GM19035 (cell line): ENCODE results near the gene CACNA1I.

ENCODE experiments used
- ATAC-seq: cut with Tn5 transposase; IDR thresholded peaks from one replicate; pipeline ENCODE4 v1.9.1; 2021; ENCODE audit not compliant: unreplicated experiment

The CACNA1I gene

DNA sequence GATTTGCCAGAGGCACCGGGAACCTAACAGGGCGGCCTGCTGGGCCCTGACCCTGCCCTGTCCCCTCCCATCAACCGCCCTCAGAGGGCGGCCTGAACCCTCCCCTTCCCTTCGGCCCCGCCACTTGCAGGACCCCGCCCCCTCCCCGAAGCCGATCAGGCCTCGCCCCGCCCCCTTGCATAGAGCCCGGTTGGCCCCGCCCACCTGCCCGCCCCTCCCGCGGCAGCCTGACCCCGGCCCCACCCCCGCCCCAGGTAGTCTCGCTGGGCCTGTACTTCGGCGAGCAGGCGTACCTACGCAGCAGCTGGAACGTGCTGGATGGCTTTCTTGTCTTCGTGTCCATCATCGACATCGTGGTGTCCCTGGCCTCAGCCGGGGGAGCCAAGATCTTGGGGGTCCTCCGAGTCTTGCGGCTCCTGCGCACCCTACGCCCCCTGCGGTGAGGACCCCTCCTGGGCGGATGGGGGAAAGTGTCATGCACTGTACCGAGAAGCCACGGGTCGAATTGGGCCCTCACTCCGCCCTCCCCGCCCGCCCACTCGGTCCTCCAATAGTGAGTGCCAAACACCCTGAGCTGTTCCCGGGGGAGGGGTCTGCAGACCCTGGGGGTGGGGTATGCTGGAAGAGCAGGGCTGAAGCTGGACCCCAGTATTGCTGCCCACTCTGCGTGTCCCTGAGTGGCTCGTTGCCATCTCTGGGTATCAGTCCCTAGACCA, 94.1 kb downstream of the CACNA1I start:
- ATAC-seq = no peak

DNA sequence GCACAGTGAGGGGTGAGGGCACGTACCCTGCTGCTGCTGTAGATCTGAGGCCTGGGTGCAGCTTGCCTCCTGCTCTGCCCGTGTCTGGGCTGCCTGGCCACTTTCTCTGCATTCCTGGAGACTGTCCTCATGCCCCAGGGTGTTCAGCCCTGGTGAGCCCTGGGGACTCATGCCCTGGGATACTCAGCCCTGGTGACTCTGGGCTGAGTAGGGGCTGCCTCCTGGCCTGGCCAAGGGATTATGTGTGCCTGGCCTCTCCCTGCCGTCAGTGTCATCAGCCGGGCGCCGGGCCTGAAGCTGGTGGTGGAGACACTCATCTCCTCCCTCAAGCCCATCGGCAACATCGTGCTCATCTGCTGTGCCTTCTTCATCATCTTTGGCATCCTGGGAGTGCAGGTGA, 94.7 kb downstream of the CACNA1I start:
- no peak for ATAC-seq

DNA sequence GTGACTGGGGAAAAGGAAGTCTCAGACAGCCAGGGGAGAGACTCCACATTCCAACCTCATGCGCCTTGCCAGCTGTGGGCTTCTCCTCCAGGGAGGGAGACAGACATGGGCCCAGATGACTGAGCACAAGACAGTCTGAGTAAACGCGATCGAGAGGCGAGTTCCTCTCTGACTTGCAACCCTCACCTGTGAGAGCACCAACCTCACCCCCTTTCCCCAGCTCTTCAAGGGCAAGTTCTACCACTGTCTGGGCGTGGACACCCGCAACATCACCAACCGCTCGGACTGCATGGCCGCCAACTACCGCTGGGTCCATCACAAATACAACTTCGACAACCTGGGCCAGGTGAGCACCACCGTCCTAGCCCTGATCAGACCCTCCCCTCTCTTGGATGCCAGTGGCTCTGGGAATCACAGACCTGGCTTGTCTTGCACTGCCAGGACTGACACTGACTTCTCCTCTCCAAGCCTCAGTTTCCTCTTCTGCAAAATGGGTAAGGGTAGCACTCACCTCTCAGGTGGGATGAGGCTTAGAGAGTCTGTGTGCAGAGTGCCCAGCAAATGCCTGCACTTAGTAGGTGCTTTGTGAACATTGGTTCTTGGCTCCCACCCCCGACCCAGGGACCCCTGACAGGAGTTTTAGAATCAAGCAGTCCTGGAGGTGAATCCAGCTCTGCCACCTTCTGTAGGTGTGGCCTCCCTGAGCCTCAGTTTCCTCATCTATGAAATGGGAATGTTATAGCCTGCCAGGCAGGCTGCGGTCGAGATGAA, 95.3 kb downstream of the CACNA1I start:
- no peak for ATAC-seq

DNA sequence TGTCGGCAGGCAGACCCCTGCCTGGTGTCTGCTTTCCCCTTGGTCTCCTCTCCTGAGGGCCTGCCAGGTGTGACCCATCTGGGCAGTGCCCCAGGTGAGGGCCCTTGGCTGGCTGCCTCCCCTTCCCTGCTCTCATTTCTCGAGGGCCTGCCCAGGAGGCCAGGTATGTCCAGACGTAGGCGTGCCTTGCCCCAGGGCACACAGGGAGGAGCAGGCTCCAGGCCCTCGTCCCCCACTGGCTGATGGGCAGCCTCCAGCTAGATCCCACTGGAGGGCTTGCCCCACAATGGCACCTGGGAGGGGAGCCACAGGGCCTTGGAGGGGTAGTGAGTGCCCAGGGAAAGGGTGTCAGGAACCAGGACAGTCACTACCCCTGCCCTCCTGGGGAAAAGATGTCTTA, 95.9 kb downstream of the CACNA1I start:
- no peak for ATAC-seq

DNA sequence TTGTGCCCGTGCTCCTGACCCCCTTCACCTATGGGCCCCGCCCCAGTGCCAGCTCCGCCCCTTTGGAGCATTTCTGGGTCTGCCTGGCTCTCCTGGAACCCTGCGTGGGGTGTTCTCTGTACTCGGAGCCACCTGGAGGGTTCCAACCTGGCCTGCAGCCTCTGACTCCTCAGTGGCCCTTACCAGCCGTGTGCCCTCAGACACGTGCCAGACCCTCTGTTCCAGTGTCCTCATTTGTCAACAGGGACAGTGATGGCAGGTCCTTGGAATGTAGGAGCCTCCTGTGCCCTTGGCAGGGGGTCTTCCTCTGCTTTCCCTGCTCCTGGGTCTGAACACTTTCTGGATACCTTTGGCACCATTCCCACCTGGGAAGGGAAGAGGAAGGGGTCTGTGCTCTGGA, 96.4 kb downstream of the CACNA1I start:
- no peak for ATAC-seq

DNA sequence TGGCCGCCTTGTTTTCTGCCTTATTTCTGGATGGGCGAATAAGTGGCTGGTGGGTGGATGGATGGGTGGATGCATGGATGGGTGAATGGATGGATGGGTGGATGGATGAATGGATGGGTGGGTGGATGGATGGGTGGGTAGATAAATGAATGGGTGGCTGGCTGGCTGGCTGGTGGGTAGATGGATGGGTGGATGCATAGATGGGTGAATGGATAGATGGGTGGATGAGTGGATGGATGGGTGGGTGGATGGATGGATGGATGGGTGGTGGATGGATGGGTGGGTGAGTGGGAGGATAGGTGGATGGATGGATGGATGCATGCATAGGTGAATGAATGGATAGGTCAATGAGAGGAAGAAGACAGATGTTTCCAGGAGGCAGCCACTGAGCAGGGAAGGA, 98.9 kb downstream of the CACNA1I start:
- ATAC-seq = no peak

DNA sequence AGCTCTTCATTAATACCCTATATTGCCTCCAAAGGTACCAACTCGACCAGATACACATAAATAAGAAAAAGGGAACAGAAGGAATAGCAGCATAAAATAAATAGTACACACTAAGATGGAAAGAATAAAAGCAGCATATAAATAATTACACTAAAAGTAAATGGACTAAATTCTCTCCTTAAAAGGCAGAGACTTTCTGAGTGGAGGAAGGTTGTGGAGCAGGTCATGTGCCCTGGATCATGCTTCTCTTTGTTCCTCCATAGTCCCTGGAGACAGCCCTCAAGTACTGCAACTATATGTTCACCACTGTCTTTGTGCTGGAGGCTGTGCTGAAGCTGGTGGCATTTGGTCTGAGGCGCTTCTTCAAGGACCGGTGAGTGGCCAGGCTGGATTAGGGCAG, 101.4 kb downstream of the CACNA1I start:
- ATAC-seq = no peak

DNA sequence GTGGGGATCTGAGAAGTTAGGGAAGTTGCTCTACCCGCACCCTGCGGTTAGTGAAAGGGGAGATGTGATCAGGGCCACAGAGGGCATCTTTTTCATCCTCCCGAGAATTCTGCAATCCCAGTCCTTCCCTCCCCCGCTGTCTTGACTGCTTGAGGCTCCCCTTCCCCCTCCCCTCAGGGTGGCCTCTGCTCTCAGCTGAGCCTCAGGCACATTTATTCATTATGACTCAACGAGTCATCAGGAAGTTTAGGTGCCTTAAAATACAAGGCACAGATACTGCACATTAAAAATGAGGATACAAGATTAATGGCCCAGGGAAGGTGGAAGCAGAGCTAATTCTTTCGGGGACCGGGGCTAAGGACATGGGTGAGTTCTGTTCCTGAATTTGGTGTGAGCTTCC, 104.0 kb downstream of the CACNA1I start:
- no peak for ATAC-seq

DNA sequence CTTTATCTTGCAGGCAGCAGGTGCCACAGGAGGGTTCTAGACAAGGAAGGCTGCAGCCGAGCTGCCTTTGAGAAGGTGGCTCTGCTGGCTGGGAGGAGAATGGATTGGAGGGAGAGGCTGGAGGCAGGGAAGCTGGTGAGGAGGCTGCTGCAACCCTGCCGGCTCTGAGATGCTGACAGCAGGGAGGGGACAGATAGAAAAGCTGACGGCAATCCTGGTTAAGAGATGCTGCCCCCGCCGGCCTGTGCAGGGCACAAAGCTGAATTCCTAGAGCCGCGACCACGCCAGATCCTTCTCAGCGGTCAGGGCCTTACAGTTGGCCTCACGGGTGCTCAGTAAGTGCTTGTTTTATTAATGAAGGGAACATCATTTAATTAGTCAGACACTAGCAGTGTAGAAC, 105.4 kb downstream of the CACNA1I start:
- no peak for ATAC-seq

DNA sequence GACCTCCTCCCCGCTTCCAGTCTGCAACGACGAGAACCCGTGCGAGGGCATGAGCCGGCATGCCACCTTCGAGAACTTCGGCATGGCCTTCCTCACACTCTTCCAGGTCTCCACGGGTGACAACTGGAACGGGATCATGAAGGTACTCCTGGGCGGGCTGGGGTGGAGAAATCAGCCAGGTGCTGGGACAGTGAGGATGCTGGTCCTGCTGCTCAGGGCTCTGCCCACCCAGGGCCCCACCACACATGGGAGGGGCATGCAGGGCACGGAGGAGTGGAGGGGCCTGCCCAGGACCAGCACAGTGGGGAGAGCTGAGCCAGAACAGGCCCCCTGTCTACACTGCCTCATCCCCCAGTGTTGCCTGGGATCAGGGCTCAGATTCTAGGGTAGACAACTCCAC, 107.4 kb downstream of the CACNA1I start:
- ATAC-seq = no peak

DNA sequence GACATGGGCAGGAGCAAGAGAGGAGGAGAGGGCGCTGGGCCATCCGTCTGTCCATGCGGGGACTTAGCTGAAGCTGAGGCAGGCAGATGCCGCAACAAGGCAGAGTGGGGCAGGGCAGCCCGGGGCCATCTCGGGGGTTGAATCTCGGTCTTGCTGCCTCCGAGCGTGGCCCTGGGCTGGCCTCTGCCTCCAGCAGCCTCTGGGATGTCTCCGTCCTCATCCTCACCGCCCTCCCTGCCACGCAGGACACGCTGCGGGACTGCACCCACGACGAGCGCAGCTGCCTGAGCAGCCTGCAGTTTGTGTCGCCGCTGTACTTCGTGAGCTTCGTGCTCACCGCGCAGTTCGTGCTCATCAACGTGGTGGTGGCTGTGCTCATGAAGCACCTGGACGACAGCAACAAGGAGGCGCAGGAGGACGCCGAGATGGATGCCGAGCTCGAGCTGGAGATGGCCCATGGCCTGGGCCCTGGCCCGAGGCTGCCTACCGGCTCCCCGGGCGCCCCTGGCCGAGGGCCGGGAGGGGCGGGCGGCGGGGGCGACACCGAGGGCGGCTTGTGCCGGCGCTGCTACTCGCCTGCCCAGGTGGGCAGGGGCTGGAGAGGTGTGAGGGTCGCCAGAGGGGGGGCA, 108.4 kb downstream of the CACNA1I start:
- ATAC-seq = no peak

DNA sequence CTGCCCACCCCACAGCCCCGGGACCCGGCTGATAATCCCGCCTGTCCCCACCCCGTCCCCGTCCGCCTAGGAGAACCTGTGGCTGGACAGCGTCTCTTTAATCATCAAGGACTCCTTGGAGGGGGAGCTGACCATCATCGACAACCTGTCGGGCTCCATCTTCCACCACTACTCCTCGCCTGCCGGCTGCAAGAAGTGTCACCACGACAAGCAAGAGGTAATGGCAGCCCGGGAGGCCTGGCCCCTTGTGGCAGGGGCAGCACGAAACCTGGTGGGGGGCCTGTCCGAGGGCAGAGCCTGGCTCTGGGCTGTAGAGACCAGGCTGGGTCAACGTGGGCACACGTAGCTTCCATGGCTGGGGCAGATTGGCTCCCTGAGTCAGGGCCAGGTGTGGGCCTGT, 109.1 kb downstream of the CACNA1I start:
- ATAC-seq = no peak

DNA sequence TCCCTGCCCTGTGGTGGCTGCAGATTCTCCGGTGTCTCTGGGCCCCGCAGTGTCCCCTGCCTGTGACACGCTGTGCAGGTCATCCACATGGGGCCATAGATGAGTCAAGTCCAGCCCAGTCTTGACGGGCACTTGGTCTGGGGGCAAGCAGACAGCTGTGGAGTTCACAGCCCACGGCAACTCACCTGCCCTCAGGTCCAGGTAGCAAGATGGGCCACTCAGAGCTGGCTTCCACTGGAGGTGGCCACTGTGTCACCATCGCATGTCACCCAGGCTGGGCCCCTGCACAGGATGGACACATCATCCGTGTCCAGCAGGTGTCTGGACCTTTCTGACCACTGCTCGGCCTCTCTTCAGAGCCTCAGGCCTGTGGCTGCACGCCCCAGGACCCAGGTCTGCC, 109.9 kb downstream of the CACNA1I start:
- ATAC-seq = no peak

DNA sequence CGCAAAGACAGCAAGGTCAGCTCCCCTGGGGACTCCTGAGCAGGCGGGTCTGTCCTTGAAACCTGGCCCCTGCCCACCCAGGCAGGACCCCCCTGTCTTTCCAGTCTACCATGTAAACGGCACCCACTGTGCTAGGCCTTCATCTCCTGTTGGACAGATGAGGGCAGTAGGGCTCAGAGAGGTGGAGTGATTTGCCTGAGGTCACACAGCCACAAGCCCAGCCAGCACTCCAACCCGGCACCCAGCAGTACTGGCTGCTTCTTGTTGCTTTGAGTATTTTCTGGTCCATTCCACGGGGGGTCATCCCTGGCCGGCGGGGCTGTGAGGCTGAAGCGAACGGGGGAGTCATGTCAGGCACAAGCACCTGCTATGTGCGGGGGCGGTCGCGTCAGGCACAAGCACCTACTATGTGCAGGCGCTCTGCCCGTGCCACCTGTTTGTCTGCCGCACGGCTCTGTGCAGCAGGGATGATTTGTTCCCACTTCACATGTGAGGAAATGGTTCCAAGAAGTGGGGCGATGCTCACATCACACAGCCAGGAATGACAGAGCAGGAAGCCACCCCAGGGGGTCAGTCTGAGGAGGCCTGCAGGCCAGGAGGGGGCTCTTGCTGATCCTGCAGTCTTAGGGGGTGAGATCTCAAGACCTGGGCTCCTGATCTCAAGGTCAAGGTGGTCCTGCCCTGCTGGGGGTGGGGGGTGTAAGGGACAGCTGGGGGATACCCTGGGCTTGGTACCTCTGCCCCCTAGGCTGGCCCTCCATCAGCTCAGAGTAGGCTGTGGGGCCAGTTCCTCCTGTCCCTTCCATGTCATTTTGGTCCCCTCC, 110.7 kb downstream of the CACNA1I start:
- no peak for ATAC-seq

DNA sequence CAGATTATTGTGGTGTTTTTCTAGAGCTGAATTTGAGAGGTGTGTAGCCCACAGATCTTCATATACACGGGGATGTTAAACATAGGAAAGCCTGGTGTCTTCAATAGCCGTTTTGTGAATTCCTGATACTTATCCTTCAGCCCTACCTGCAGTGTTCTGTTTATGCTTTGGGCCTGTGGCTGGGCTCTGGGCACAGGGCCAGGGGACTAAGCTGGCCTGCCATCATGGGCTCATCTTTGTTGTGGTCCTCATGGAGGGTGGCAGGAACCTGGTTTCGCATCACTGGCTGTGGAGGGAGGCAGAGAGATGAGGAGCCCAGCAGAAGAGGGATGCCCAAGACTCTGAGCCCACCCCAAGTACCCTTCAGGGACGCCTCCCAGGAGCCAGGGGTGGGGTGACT, 112.4 kb downstream of the CACNA1I start:
- no peak for ATAC-seq

DNA sequence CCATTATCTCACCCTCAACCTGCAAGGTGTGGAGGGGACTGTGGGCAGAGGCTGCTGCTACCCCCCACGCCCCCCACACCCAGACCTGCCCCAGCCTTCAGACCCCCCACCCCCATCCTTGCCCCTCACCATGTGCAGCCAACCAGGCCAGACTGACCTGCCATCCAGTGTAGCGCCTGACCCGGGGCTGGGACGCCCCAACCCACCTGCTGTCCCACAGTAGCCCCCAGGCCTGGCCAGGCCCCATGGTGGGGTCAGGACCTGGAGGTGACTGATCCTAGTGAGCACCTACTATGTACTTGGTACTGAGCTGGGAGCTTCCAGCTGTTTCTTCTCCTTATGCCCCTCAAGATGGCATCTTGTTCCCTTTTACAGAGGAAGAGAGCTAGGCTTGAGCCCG, 113.1 kb downstream of the CACNA1I start:
- ATAC-seq = no peak

DNA sequence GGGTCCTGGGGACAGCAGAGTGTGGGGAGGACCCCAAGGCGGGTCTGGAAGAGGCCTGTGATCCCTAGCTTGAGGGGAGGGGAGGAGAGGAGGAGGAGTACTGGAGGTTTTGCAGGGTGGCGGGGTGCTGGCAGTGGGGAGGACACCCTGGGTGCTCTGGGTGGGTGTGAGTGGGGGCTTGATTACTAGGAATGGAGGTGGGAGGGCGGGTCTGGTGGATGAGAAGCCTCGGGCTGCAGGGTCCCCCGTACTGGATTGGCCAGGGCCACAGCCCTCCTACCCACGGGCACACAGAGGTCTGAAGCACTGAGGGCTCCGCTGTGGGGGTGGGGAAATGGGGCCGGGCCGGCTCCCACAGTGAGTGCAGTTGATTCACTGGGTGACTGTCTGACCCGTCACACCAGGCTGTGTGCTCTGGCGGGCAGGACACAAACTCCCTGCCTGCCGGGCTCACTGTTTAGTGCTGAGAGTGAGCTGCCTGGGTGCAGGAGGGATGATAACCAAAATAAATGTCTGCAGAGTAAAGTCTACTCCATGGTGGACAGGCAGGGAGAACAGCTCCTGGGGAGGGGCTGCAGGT, 114.2 kb downstream of the CACNA1I start:
- ATAC-seq = no peak

DNA sequence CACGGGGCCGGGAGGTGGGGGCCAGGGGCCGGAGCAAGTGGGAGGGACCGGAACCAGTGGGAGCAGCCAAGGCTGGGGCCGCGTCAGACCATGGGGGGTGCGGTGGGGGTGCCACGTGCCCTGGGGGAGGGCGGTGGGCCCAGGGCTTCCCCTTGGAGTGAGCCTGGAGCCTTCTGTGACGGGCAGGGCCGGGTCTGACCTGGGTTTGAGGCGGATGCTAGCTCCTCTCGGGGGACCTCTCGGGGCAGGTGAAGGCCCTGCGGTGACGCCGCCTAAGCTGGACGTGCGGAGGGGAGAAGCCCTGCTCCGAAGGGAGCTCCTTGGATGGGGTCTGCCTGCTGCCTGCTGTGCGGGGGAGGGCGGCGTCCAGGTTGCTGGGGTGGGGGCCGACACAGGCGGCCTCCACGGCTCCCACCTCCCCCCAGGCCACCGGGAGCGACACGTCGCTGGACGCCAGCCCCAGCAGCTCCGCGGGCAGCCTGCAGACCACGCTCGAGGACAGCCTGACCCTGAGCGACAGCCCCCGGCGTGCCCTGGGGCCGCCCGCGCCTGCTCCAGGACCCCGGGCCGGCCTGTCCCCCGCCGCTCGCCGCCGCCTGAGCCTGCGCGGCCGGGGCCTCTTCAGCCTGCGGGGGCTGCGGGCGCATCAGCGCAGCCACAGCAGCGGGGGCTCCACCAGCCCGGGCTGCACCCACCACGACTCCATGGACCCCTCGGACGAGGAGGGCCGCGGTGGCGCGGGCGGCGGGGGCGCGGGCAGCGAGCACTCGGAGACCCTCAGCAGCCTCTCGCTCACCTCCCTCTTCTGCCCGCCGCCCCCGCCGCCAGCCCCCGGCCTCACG, 115.0 kb downstream of the CACNA1I start:
- no peak for ATAC-seq

DNA sequence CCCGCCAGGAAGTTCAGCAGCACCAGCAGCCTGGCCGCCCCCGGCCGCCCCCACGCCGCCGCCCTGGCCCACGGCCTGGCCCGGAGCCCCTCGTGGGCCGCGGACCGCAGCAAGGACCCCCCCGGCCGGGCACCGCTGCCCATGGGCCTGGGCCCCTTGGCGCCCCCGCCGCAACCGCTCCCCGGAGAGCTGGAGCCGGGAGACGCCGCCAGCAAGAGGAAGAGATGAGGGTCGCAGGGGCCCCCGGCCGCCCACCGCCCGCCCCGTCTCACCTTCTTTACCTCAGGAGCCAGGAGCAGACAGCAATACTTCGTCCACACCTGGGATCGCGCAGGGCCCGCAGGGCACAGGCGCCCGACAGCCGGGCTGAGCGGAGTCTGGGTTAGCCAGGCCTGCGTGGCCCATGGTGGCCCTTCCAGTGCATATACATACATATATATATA, 115.6 kb downstream of the CACNA1I start:
- ATAC-seq = no peak
